Measurements from ENCODE around the gene TTYH3.
A peak's percentile ranks its signal among the peaks of the same experiment; 100 is the strongest.

Gene TTYH3

DNA sequence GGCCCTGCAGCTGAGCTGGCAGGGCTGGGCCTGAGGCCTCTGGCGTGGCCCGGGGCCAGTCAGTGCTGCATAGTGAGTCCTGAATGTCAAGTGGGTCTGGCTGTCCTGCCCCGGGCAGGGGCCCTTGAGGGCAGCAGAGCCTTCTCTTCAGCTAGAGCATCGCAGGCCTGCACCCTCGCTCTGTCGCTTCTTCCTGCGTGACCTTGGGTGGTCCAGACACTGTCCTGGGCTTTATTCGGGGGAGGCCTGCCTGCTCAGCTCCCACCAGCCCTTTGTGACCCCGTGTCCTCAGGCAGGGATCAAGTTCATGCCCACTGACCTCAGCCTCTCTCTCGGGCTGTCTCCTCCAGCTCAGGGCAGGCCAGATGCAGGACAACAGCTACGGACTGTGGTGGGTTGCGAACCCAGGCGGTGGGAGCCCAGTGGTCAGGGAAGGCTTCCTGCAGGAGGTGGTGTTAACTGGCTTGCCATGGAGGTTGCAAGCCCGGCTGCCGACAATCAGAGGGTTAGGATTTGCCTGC lies 3.4 kb downstream of the TTYH3 start:
- no peak for DNase-seq (ENCODE audit: low spot score)

GRCh38 chr7:2635810-2636701 lies 4.3 kb downstream of the TTYH3 start:
- no peak for DNase-seq (ENCODE audit: low spot score)

GRCh38 chr7:2637066-2637471 lies 5.3 kb downstream of the TTYH3 start:
- DNase-seq (ENCODE audit: low spot score): no peak

DNA sequence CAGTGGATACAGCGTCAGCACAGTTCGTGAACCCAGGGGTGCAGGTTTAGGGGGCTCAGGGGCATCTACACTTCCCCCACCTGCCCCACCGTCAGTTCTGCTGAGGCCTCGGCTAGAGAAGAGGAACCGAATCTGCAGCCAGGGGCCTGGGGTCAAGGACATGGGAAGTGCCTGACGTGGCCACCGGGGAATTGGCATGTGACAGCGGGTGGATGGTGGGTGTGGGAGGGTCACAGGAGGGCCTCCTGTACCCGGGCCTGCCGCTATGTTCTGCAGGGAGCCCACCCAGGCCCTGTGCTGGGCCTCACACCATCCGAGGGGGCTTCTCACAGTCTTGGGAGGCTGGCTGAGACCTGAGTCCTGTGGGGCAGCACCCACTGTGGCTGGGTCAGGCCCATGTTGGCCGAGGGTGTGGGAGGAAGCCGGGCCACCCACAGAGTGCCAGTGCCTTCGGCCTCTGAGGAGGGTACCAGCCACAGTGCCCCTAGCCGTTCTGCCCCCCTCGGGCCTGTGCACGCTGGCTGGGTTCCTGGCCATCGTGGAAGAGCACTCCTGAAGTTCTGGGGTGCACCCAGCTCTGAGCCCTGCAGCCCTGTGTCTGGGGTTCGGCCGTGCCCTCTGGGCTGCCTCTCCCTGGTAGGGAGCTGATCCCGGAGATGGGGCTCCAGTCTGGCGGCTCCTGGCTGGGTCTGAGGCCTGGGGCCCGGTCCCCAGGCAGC lies 5.9 kb downstream of the TTYH3 start:
- peak; percentile 65 for DNase-seq (ENCODE audit: low spot score)

DNA sequence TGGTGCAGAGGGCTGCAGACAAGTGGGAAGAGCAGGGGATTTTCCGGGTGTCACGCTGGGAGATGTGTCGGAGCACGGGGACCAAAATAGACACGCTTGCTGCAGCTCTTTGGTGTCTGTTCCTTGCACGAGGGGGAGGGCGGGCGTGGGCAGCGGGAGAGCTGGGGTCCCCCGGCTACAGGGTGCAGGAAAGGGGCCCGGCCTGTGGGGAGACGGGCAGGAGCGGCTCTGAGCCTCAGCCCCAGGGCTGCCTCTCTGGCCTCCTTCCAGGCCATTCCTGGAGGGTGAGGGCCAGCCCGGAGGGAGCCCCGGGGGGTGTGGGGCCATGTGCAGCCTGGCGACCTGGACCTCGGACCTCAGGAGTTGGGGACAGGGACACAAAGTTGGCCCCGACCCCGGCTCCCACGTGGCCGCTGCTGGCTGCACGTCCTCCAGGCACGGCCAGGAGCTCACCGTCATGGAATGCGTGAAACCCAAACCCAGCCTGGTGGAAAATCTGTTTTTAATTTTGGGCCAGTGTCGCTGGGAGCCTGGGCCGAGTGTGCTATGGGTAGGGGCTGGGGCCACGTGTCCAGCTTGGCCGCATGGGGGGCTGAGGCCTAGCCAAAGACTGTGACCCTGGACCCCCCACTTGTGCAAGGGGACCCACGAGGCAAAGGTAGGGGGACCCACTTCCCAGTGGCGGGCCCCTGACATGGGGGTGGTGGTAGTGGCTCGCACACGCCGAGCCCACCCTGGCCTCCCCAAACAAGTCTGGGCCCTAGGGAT lies 6.6 kb downstream of the TTYH3 start:
- DNase-seq (ENCODE audit: low spot score): no peak

GRCh38 chr7:2639181-2639681 lies 7.4 kb downstream of the TTYH3 start:
- no peak for DNase-seq (ENCODE audit: low spot score)

GRCh38 chr7:2639695-2640481 lies 8.1 kb downstream of the TTYH3 start:
- no peak for DNase-seq (ENCODE audit: low spot score)

DNA sequence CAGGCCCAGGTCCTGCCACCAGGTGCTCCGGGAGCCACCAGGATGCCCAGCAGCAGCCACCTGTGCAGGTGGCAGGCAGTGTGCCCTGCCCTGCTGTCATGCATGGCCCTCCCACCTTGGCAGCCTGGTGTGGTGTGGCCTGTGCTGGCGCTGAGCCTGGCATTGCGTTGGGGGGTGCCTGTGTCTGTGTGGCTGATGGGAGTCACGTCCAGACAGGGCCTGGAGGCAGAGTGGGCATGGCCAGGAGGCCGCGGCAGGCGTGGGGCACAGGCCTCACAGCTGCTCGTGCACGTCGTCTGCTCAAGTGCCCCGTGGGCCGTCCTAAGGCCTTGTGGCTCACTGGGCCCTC lies 8.7 kb downstream of the TTYH3 start:
- DNase-seq (ENCODE audit: low spot score): no peak

DNA sequence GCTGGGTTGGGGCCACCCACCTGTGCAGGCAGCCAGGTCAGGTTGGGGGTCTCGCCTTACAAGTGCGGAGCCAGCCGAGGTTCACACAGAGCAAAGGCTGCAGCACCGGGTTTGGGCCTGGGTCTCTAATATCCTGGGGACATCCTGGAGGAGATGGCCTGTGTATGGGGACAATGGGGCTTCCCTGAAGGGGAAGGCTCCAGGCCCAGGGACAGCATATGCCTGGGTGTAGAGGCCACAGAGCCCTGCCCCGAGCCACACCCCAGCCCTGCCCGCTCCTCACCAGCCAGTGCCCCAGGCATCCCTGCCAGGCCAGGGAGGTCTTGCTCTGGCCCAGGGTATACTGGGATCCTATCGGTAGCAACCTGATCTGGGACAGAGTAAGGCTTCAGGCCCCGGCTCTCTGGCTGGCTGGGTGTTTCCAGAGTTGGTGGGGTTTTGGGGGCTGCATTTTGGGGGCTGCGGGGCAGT lies 9.1 kb downstream of the TTYH3 start:
- DNase-seq (ENCODE audit: low spot score): no peak

DNA sequence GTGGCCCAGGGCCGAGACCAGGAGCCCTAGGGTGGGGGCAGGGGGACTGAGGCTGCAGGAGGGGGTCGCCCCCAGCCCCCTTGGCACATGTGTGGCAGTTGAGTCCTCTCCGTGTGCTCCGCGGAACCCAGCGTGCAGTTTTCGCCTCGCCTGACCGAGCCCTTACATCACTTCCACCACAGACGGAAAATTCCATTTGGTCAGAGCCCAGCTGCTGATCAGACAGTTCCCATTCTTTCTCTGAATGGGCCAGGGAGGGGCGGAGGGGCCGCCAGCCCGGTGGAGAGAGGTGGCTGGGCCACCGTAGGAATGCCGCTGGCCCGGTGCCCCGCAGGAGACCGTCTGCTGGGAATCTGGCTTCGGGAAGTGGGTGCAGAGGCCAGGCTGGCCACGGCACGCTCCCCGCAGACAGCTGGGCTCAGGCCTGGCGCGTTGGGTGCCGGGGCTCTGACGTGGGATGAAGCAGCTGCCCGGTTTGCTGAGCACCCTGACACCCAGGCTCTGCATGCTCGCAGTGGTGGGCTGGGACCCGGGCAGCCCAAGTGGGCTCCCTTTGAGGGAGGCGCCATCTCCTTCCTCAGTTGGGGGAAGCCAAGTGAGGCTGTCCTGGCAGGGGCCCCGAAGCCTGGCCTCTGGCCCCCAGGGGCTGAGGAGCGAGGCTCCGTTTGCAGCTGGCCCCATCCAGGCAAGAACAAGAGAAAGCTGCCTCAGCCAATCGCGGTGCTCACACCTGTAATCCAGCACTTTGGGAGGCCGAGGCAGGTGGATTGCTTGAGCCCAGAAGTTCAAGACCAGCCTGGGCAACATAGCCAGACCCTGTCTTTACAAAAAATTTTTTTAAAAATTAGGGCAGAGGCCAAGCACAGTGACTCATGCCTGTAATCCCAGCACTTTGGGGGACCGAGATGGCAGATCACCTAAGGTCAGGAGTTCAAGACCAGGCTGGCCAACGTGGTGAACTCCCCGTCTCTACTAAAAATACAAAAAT lies 9.9 kb downstream of the TTYH3 start:
- DNase-seq (ENCODE audit: low spot score): peak; percentile 60

DNA sequence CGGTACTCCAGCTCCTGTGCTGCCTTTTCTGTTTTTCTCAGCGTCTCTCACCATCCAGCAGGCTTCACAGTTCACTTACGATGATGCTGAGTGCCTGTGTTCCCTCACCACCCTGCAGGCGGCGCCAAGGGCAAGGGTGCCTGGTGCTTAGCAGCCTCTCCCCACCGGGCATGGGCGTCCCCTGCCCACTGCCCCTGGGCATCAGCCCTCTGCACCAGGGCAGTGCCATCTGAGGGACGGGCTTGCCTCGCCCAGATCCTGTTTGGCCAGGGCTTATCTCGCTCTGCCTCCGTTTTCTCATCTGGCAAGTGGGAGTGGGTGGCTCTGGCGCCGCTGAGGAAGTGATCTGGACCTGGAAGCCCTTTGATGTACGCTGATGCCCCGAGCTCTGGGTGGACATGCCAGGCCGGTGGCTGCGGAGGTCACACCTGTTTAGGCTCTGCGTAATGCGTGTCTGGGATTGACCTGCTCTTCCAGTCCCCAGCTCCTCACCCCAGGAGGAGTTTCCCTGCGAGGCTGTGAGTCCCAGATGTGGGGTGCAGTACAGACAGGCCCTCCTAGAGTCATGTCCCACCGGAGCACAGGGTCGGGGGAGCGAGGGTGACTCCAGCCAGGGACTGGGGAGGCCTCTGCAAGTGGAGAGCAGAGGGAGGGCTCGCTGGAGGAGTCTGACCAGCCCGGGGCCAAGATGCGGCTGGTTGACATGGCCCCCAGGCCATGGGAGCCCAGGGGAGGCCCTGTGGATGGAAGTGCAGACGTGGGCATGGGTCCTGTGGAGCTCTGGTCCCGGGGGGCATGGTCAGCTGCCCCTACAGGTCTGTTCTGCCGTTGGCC lies 11.8 kb downstream of the TTYH3 start:
- no peak for DNase-seq (ENCODE audit: low spot score)

GRCh38 chr7:2644220-2644561 lies 12.4 kb downstream of the TTYH3 start:
- no peak for DNase-seq (ENCODE audit: low spot score)

GRCh38 chr7:2644562-2645273 lies 12.9 kb downstream of the TTYH3 start:
- no peak for DNase-seq (ENCODE audit: low spot score)

DNA sequence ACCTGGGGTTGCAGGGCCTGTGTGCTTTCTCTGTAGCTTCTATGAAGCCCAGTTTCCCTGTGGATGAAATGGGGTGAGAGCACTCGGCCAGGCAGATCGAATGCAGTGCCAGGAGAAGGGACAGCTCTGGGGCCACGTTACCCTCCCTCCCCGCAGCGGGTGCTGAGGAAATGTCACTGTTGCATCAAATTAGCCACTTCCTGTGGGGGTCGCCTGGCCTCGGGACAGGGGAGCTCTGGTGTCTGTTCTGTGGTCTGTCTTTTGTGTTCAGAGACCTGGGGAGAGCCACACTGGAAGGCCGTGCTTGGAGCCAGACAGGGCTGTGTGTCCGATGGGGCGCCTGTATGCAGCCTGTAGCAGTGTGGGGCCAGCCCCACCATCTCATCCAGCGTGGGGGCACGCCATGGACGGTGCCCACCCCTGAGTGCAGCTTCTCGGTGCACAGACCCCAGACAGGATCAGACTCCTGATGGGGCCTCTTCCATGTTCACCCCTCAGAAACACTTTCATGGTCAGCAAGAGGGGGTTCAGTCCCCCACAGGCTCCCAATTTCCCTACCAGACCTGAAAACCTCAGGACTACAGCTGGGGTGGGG lies 13.6 kb downstream of the TTYH3 start:
- DNase-seq (ENCODE audit: low spot score): no peak

DNA sequence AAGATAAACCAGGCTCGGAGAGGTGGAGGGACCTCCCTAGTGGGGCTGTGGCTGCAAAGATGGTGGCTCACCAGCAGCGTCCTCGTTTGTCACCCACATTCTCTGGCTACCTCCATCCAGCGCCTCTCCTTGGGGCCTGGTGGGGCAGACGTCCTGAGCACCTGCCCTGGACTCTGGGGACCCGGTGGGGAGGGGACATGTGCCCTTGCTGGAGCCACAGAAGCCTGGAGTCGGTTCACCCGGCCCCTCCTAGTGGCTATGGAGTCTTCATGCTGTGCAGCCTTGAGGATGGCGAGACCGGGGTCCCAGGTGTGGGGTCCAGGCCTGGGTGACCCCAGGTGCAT lies 14.5 kb downstream of the TTYH3 start:
- DNase-seq (ENCODE audit: low spot score): no peak

DNA sequence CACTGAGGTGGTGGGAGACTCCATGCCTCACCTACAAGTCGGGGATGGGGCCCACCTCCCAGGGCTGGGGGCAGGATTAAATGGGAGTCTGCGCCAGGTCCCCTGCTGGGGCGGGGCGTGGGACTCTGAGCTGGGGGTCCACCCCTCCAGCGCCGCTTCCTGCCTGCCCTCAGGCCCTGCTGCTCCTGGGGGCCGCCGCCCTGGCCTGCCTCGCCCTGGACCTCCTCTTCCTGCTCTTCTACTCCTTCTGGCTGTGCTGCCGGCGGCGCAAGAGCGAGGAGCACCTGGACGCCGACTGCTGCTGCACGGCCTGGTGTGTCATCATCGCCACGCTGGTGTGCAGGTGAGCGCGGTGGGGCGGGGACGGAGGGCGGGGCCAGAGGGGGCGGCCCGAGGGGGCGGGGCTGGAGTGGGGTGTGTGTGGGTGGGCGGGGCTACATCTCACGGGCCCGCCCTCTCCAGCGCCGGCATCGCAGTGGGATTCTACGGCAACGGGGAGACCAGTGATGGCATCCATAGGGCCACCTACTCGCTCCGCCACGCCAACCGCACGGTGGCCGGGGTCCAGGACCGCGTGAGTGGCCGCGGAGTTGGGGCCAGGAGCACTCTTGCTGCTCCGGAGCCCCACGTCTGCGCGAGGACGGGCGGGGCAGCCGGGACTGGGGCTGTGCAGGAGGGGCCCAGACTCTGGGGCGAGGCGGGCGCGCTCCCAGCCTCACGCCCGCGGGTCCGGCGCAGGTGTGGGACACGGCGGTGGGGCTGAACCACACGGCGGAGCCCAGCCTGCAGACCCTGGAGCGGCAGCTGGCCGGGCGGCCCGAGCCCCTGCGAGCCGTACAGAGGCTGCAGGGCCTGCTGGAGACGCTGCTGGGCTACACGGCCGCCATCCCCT lies 15.1 kb downstream of the TTYH3 start:
- no peak for DNase-seq (ENCODE audit: low spot score)

- DNase-seq (ENCODE audit: low spot score): no peak
Observed at GRCh38 chr7:2647594-2648172, 15.9 kb downstream of the TTYH3 start.

Data from germinal center (tissue), 1 donor.